Measurements from ENCODE around the gene SCN1B.
"Not testable (repeated sequence)": the region's sequence is repeated elsewhere in the genome, so short reads cannot be mapped to it uniquely, and the experiment has no call there.

Gene SCN1B

GRCh38 chr19:35005256-35005977 is 24.9 kb upstream of the SCN1B start:
- Mint-ChIP-seq H3K4me1 (peaks cover 33% of the 10 kb centered on the region), H3K4me3 (no peak overlapping the region), H3K36me3 (ENCODE audit: low read depth) (peaks cover 22% of the 10 kb centered on the region), H3K27me3 (ENCODE audit: low read depth) (no peaks in the 10 kb centered on the region), H3K27ac (no peak overlapping the region), H3K9me3 (no peaks in the 10 kb centered on the region)
- TF ChIP-seq CTCF (IDR thresholded peaks at IDR 0.05; ENCODE audit: unreplicated experiment in 3 of 3), result no peak

GRCh38 chr19:35006007-35006341 is 24.3 kb upstream of the SCN1B start:
- not testable (repeated sequence) for H3K9me3 Mint-ChIP-seq; H3K27me3 Mint-ChIP-seq (ENCODE audit: low read depth); H3K4me3 Mint-ChIP-seq; H3K27ac Mint-ChIP-seq
- Mint-ChIP-seq H3K36me3 (ENCODE audit: low read depth) (peaks cover 25% of the 10 kb centered on the region), H3K4me1 (peaks cover 32% of the 10 kb centered on the region)

DNA sequence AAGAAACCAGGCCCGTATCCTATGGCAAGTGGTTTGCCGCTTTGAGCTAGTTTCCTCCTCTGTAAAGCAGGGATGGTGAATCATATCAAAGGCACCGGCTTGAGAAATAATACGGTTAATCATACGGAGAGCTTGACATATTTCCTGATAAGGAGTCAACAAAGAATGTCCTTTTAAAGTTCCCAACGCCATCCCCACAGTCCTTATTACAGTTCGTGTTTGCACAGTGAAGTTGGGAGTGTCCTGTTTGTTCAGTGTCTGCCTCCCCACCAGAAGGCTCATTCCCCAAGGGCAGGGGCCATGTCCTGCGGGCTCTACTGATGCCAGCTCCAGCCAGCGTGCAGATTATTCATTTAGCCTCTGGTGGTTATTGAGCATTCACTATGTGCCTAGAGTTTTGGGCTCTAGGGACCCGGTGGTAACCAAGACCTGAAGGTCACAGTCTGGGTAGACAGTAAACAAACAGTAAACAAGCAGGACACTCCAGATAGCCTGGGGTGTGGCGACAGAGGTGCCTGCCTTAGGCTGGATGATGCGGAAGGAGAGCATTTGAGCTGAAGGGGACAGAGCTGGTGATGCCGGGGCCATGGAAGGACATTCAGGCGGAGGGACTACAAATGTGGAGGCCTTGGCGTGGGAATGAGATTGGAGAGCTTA is 23.8 kb upstream of the SCN1B start:
- no peak for TF ChIP-seq CTCF (IDR thresholded peaks at IDR 0.05; ENCODE audit: unreplicated experiment in 3 of 3)
- H3K36me3 Mint-ChIP-seq (ENCODE audit: low read depth), result peaks cover 29% of the 10 kb centered on the region
- H3K27ac Mint-ChIP-seq, result peak overlapping the region in 1 of 3 experiments; percentile 4
- H3K27me3 Mint-ChIP-seq (ENCODE audit: low read depth), result no peaks in the 10 kb centered on the region
- H3K4me1 Mint-ChIP-seq, result peaks cover 27% of the 10 kb centered on the region
- H3K9me3 Mint-ChIP-seq, result no peaks in the 10 kb centered on the region
- H3K4me3 Mint-ChIP-seq, result no peak overlapping the region

DNA sequence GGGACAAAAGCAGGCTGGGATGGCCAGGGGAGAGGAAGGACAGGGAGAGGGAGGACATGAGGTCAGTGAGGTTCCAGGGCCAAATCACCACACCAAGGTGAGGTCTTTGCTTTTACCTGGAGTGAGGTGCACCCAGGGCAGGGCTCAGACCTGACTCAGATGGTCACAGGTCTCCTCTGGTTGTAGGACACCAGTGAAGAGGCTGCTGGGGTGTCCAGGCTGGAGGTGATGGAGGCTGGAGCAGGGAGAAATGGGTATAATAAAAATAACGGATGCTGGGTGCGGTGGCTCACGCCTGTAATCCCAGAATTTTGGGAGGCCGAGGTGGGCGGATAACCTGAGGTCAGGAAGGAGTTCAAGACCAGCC is 23.3 kb upstream of the SCN1B start:
- H3K27ac Mint-ChIP-seq, result peak overlapping the region in 1 of 3 experiments; percentile 4
- no peaks in the 10 kb centered on the region for H3K27me3 Mint-ChIP-seq (ENCODE audit: low read depth)
- TF ChIP-seq CTCF (IDR thresholded peaks at IDR 0.05; ENCODE audit: unreplicated experiment in 3 of 3), result no peak
- H3K9me3 Mint-ChIP-seq, result no peaks in the 10 kb centered on the region
- H3K36me3 Mint-ChIP-seq (ENCODE audit: low read depth), result peaks cover 29% of the 10 kb centered on the region
- peaks cover 23% of the 10 kb centered on the region for H3K4me1 Mint-ChIP-seq
- H3K4me3 Mint-ChIP-seq, result no peak overlapping the region

DNA sequence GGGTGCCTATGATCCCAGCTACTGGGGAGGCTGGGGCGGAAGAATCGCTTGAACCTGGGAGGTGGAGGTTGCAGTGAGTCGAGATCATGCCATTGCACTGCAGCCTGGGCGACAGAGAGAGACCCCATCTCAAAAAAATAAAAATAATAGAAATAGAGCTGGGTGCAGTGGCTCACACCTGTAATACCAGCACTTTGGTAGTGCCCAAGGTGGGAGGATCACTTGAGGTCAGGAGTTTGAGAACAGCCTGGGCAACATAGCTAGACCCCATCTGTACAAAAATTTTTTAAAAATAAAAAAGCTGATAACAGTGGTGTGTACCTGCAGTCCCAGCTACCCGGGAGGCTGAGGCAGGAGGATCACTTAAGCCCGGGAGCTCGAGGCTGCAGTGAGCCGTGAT is 22.8 kb upstream of the SCN1B start:
- not testable (repeated sequence) for H3K9me3 Mint-ChIP-seq, H3K27ac Mint-ChIP-seq
- H3K4me1 Mint-ChIP-seq, result peaks cover 22% of the 10 kb centered on the region

GRCh38 chr19:35008891-35009341 is 21.4 kb upstream of the SCN1B start:
- peaks cover 9% of the 10 kb centered on the region for H3K4me1 Mint-ChIP-seq

More for the DNA sequence above, 22.8 kb upstream of the SCN1B start:
- not testable (repeated sequence) for H3K27me3 Mint-ChIP-seq (ENCODE audit: low read depth); H3K4me3 Mint-ChIP-seq
- H3K36me3 Mint-ChIP-seq (ENCODE audit: low read depth), result peaks cover 32% of the 10 kb centered on the region

More at GRCh38 chr19:35008891-35009341, 21.4 kb upstream of the SCN1B start:
- Mint-ChIP-seq H3K27me3 (ENCODE audit: low read depth) (peaks cover 3% of the 10 kb centered on the region), H3K36me3 (ENCODE audit: low read depth) (peaks cover 47% of the 10 kb centered on the region), H3K27ac (no peak overlapping the region), H3K9me3 (no peaks in the 10 kb centered on the region), H3K4me3 (no peak overlapping the region)
- no peak for TF ChIP-seq CTCF (IDR thresholded peaks at IDR 0.05; ENCODE audit: unreplicated experiment in 3 of 3)

Measured in nephron (organoid).